Ramos (cell line): Measurements from ENCODE around the gene XG.
"Not testable (repeated sequence)": the region's sequence is repeated elsewhere in the genome, so short reads cannot be mapped to it uniquely, and the experiment has no call there.

ENCODE experiments used
- in situ Hi-C: fragments of 300-500 bp; cut with MboI; formaldehyde crosslinking; loops from one replicate; pipeline ENCODE4 v1.14.3; 2022; ENCODE audit warnings: low sequenced_read_pairs; ENCODE audit not compliant: unreplicated experiment

XG gene, protein sequence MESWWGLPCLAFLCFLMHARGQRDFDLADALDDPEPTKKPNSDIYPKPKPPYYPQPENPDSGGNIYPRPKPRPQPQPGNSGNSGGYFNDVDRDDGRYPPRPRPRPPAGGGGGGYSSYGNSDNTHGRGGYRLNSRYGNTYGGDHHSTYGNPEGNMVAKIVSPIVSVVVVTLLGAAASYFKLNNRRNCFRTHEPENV

DNA sequence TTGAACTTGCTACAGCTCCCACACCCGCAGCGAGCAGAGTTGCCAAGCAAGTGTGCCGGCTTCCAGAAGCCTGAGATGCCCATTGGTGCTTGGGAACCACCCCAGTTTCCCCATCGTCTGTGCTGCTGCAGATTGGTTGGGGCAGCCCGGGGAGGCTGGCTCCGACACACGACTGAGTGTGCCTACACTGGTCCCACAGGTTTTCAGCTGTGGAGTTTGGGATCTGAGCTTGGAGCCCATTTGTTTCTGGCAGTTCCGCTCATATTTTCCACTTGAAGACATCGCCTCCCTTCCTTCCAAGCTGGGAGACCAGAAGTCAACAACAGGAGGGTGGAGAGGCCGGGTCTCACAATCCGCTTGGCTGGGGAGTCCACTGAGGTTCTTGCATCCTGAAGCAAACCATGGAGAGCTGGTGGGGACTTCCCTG, at the start of gene XG:
TSS of gene XG (plus strand) at position 167 of the 427 bp plus-strand sequence. CDS start at position 402, 235 bp downstream.
- in situ Hi-C loops, result not testable (repeated sequence)

DNA sequence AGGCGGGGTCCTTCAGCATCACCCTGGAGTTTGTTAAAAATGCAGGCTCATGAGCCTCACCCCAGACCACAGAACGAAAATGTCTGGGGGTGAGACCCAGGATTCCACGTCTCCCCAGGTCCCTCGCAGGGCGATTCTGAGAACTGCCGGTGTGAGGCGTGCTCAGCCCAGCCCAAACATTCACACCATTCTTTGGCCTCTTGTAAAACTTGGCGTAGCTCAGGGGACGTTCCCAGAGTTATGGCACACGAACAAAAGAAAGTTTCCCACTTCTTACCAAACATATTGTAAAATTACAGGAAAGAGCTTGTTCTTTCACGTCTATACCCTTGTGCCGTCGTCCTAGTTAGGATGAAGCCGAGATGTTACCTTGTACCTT, 47.9 kb upstream of the XG start:
- in situ Hi-C loops, result no loop called here

DNA sequence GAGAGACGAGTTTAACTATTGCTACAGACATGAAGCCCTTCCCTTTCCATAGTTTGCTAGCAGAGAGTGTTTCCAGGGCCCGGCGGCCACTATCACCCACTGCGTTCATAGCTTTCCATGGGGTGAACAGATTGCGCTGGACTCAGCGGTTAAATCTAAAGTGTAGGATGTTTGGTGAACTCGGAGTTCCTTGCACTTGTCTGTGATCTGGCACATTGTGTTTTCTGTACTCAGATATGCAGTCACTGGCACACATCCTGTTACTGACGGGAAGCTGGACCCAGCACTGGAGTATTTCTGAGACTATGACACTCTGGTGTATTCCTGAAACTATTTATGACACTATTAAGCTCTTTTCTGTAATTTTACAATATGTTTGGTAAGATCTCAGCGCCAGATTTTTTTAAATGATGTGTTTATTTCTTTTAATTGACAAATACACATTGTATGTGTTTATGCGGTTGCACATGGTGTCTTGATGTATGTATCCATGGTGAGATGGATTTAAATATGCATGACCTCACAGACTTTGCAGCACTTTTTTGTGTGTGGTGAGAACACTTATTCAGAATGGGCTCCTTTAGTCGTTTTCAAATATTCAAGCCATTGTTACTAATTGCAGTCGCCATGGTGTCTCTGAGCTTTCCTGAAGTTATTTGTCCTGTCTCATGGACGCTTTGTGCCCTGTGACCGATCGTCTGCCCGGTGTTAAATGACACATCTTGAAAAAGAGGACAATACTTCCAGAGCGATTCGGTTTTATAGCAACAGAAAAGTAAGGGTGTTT, 46.6 kb upstream of the XG start:
- in situ Hi-C loops, result no loop called here

DNA sequence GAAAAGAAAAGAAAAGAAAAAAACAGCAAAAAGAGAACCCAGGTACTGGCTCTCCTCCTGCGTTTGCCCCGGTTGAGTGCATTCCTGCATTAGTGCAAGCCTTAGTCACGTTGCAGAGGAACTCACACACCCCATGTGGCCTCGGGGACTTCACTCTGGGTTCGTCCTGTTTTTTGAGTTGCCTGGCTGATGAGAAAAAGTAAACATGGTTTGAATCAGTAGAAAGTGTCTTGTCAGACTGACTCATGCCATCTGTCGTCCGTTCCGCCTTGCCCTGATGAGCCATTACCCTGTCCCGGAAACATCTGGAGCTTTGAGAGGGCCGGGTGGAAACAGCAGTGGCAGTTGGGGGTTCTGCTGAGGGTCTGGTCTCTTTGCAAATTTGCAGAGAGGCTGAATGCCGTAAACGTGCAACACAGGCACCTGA, 44.5 kb upstream of the XG start:
- in situ Hi-C loops, result no loop called here

DNA sequence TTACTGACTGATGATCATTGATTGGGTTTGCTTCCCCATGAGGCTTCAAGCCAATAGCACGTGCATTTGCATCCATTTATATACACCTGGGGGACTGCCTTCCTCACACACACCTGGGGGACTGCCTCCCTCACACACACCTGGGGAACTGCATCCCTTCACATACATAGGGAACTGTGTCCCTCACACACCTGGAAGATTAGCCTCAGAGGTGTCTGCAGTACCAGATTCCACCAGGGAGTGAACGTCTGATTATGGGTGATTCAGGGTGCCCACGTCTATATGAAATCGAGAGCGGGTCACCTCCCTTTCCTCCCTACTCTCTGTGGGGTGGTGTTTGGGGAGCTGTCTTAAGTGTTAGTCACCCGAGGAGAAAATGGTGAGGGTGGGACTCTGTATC, 43.8 kb upstream of the XG start:
- in situ Hi-C loops, result no loop called here

DNA sequence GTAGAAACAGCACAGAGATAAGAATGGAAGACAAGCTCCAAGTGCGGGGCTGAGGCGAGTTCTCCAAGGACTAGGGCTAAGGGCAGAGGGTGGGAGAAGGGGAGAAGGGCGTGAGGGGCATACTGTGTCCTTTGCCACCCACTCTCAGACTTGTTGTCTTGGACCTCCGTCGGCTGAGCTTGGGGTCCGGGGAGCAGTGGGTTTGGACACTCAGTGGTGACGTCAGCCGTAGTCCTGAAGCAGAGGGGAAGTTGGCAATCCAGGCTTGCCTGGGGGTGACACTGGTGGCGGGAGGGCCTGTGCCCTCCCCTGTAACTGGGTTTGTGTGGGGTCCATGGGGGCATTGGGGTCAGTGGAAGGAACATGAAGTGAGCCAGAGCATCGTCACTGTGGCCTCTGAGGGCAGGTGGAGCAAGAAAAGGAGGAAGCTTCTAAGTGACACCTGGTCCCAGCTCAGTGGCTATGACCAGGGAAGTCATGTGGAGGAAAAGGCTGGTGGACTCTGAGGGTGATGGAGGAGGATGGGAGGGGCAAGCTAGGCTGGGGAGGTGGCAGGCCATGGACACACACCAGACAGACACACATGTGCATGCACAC, 43.1 kb upstream of the XG start:
- in situ Hi-C loops, result no loop called here

DNA sequence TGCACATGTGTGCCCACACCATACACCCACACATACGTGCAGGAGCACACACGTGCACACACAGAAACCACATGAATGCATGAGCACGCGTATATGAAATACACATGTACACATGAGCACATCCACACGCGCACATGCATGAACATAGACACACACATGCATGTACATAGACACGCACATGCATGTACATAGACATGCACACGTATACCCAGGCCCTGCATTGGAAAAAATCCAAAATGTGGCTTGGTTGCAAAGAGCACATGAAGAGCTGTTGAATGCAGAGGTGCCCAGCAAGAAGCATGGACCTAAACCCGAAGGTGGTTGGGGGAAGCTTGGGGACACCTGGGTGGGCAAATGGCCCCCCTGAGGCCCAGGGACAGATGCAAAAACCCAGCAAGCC, 42.3 kb upstream of the XG start:
- in situ Hi-C loops, result no loop called here

DNA sequence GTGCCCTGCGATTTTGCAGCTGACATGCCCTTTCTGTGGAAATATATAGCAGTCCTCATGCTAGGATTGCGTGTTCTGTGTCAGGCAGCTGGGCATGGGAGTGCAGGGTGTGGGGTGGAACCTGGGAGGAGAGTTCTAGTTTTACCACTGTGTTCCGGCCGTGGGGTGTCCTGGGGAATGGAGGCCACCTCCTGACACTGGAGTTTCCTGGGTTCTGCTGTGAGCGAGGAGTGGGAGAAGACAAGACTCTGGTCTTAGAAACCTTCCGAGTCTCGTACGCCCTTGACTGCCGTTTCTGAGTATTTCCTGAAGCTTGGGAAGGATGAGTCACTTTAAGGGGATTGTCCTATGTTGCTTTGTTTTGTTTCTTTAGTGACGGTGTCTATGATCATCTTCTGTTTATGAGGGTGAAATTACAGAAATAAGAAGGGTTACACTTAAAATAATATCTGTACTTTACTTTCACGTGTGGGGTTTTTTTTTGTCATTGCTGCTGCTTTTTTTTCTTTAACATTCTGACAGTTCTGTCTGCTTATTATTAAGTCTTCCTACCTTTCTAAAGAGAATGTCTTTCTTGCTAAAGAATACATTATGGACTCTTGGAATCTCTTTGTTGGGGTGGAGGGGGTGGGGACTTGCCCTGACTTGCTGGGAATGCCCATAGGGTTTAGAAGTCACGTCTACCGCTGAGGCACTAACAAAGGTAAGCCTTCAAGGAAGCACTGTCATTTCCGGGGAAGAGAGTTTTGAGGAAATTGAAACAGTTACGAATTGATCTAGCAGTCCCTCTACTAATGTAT, 41.6 kb upstream of the XG start:
- in situ Hi-C loops, result no loop called here

DNA sequence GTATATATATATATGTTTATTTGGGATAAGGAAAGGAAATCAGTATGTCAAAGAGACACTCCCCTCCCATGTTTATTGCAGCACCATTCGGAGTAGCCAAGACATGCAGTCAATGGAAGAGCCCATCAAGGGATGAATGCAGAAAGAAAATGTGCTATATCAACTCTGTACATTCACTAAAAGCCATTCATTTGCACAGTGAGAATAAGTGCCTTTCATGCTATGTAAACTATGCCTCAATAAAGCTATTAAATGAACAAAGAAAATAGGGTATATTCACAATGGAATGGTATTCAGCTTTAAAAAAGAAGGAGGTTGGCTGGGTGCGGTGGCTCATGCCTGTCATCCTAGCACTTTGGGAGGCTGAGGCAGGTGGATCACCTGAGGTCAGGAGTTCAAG, 40.4 kb upstream of the XG start:
- in situ Hi-C loops, result no loop called here

DNA sequence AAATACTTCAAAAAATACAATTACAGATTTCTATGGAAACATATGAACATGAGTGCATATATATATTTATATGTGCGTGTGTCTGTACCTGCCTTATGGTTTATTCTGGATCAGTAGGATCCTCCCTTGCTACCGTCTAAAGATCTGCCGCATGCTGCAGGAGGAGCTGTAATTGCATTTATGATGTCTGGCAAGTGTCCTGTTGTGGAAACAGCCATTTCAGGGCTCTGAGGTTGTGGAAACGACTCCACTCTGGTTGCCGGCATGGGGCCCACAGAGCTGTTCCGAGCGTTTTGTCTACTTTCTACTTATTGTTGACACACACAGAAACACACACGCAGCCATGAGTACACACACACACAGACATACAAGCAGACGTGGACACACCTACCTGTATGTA, 39.4 kb upstream of the XG start:
- in situ Hi-C loops, result no loop called here

DNA sequence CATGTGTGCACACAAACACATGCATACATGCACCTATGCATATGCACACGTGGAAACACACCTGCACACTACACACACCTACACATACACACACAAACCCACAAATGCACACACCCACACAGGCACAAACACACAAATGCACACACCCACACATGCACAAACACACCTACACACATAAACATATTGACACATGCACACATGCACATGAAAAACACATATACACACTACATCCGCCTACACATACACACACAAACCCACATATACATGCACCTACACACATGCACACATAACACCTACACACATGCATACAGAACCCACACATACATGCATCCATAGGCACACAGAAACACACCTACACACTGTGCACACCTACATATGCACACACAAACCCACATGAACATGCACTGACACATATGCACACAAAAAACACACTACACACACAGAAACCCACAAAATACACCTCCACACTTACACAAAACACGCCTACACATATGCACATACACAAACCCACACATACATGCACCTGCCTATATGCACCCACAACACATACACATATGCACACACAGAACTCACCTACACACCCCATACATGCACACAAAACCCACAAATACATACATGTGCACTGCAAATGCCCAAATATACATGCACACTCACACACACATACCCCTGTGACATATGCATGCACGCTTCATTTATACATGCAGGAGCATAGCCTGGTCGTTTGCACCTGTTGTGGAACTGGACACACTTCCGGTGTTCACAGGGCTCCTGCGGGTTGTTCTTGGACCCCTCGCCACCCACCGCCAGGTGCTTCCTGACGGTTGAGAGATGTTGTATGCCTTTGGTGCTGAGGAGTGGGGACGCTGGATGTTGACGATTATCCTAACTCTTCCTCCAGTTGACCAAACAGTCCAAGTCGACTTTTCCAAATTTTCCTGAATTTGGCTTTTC, 38.7 kb upstream of the XG start:
- in situ Hi-C loops, result no loop called here

DNA sequence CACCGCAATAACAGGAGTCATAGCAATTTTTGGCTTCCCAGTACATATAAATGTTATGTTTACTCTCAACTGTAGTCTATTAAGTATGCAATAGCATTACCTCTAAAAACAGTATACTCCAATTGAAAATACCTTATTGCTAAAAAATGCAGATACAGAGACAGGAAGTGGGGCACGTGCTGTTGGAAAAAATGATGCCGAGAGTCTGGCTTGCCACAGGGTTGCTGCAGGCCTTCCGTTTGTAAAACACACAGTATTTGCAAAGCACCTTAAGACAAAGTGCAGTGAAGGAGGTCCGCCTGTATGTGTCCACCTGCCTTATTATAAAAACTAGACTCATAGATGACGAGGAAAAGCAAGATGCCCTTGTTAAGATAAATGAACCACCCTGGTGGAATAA, 37.3 kb upstream of the XG start:
- in situ Hi-C loops, result no loop called here

DNA sequence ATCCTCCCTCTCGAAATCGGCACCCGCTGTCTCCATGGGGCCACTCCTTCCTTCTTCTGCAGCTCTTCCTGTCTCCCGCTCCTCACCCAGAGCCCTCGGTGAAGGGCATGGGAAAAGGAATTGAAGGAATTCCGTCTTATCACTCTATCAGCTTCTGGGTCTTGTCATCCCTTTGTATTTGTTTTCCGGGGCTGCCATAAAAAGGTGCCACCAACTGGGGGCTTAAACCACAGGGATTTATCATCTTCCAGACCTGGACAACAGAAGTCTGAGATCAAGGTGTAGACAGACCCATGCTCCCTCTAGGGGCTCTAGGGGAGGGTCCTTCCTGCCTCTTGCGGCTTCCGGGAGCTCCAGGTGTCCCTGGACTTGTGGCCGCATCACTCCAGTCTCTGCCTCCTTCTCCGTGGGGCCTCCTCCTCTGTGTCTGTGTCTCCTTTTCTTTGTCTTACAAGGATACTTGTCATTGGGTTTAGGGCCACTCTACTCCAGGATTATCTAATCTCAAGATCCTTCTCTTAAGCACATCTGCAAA, 36.7 kb upstream of the XG start:
- in situ Hi-C loops, result no loop called here

DNA sequence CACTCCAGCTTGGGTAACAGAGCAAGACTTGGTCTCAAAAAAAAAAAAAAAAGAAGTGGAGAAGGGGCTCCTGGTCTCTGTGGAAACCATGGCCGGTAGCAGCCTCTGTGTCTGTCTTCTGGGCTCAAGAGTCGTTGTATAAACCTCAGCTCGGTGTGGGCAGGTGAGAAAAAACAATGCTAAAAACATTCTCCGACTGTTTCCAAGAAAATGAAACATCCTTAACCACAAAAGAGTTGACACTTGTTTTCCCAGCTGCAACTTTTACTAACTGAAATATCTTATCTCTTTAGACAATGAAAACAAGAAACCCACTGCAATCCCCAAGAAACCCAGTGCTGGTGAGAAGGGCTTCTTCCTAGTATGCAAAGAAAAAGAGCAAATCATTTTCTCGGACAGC, 34.5 kb upstream of the XG start:
- in situ Hi-C loops, result no loop called here

DNA sequence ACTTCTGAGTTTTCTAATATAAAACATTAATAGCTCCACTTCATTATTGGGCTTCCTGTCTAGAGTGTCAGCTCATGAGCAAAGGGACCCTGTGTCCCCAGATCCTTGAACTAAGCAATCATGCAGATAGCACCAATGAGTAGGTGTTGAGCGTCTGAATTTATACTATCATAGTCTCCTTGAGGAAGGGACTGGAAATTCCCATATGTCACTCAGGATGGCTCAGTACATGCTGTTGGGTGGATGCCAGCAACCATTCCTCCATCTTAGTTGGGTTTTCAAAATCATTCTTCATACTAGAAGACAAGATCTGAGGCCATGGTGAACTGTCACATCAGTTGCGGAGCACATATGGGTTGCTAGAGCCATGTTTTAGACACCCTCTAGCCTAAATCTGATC, 33.0 kb upstream of the XG start:
- in situ Hi-C loops, result no loop called here

DNA sequence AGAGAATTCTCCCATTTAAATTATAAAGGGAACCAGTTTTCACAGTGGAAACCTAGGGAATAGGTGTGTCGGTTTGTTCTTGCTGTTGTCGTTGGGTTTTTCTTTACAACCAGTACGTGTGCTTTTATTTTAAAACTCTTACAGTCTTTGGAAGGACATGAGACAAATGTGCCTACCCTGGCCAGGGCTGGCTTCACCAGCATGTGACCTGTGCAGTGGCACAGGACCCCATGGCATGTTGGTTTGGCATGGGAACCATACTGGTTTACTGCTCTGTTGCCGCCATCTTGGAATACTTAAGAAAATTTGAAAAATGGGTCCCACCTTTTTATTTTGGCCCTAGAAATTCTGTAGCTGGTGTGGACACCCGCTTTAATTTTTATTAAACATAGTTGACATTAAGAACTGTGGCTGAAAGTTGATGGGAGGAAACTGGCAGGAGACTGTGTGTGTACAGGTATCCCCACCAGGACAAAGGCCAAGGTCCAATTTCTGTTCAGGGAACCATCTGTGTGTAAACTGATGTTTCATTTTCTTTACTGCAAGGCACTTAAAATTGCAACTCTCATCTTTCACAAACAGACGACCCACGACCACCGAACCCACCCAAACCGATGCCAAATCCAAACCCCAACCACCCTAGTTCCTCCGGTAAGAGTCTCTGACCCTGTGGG, 31.9 kb upstream of the XG start:
- in situ Hi-C loops, result no loop called here

DNA sequence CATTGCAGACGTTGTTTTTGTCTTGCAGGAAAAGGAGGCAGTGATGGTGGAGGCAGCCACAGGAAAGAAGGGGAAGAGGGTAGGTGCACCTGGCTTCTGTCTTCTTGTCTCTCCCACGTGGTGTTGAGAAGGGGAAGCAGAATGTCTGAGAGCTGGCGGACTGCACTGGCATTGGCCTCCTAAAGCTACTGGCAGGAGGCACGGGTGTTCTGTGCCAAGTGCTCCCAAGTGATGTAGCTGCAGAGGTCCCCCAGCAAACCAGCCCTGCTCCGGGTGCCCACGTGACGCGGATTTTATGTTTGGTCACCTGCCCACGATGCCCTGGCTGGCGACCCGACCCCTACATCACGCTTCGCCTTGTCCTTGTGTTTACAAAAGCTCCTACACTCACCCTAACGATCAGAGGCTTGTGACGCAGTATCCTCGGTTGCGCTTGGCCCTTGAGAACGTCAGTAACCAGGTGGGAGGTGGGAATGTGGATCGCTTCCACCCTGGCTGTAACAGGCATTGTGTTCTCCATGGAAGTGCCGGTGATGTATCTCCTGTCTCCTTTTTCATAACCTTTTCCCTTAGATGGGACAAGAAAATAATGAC, 28.5 kb upstream of the XG start:
- in situ Hi-C loops, result no loop called here

DNA sequence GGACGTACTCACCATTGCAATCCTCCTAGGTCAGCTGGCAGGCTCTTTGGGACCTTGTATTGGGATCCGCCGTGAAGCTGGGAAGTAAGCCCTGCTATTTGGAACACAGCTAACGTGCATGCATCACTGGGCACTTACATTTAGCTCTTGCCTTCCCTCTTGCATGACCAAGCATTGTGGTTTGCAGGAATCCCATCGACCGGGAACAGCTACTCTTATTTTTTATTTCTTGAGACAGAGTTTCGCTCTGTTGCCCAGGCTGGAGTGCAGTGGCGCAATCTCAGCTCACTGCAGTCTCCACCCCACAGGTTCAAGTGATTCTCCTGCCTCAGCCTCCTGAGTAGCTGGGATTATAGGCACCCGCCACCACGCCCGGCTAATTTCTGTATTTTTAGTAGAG, 24.6 kb upstream of the XG start:
- in situ Hi-C loops, result not testable (repeated sequence)

DNA sequence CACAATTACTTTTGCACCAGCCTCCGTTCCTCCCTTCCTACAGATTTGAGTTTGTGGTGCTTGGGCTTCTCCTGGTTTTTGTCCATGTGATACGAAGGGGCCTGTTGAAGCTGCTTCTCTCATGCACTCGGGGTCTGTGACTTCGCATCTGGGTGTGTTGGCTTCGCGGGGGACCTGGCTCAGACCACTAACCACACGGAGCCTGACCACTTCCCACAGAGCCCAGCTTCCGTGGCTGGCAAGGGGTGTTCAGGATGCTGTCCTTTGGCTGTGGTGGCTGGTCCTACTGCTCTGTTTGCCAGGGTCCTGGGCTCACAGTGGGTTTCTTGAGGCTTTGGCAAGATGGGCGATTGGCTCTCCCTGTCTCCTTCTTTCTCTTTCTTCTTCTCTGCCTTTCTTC, 19.8 kb upstream of the XG start:
- in situ Hi-C loops, result no loop called here
